OCI-LY7 (cell line): ENCODE measurements around the gene APOL1. TPM values are rescaled to one million over a fixed set of nuclear protein-coding genes. Genes with fewer than 3 reads are reported as not detected.

Experiments used
- BruUV-seq: library from RNA; stranded (reverse); fragments of 400-500 nt; replicated peaks from 2 replicates; lab custom pipeline; 2021; lab: Mats Ljungman, UMichigan
- CTCF ChIA-PET: fragments of 300-600 bp; sonication (Branson Sonifier 250); formaldehyde crosslinking; loops from one replicate; lab custom pipeline; 2022; ENCODE audit warnings: antibody characterized with exemption; ENCODE audit not compliant: unreplicated experiment; lab: Charles Lee
- POLR2A ChIA-PET: fragments of 300-600 bp; sonication (Branson Sonifier 250); formaldehyde crosslinking; loops from one replicate; lab custom pipeline; 2022; ENCODE audit warnings: antibody characterized with exemption; lab: Charles Lee
- DNase-seq: peaks from one replicate; pipeline ENCODE4 v3.0.0-alpha.2; 2015; ENCODE audit warnings: low spot score
- H2AFZ ChIP-seq: fragments of 200-600 bp; sonication (generic), shearing (Covaris generic); 2 replicates; pipeline ENCODE4 v1.6.1; 2014; ENCODE audit warnings: mild to moderate bottlenecking, antibody characterized with exemption, low read length, moderate library complexity
- H3K27ac ChIP-seq: fragments of 200-600 bp; sonication (generic); 2 replicates; pipeline ENCODE4 v1.5.1; 2014; ENCODE audit warnings: mixed run types, low read depth, mild to moderate bottlenecking, moderate library complexity, low read length, inconsistent platforms; ENCODE audit not compliant: poor library complexity, severe bottlenecking
- H3K36me3 ChIP-seq: fragments of 200-600 bp; sonication (generic); 2 replicates; pipeline ENCODE4 v1.6.1; 2014; ENCODE audit warnings: mild to moderate bottlenecking, antibody characterized with exemption, low read length, moderate library complexity, mixed read lengths; ENCODE audit not compliant: insufficient read depth
- H3K4me1 ChIP-seq: fragments of 200-600 bp; sonication (generic); 2 replicates; pipeline ENCODE4 v1.5.1; 2014; ENCODE audit warnings: mild to moderate bottlenecking, low read length; ENCODE audit not compliant: insufficient read depth, poor library complexity, severe bottlenecking
- H3K4me2 ChIP-seq: fragments of 200-600 bp; sonication (generic); 2 replicates; pipeline ENCODE4 v1.6.1; 2014; ENCODE audit warnings: mild to moderate bottlenecking, low read length
- H3K4me3 ChIP-seq: fragments of 200-600 bp; sonication (generic); 2 replicates; pipeline ENCODE4 v1.5.1; 2014; ENCODE audit warnings: mild to moderate bottlenecking, low read depth, low read length; ENCODE audit not compliant: poor library complexity, severe bottlenecking
- H3K79me2 ChIP-seq: fragments of 200-600 bp; sonication (generic); 2 replicates; pipeline ENCODE4 v1.6.1; 2016; ENCODE audit warnings: low read depth, mild to moderate bottlenecking, low read length, moderate library complexity, mixed read lengths; ENCODE audit not compliant: insufficient read depth
- H3K9me2 ChIP-seq: fragments of 200-600 bp; sonication (generic); 2 replicates; pipeline ENCODE4 v1.6.1; 2016; ENCODE audit warnings: mild to moderate bottlenecking, low read length, mixed read lengths; ENCODE audit not compliant: insufficient read depth
- H3K9me3 ChIP-seq: fragments of 200-600 bp; sonication (generic); 2 replicates; pipeline ENCODE4 v1.6.1; 2014; ENCODE audit warnings: mild to moderate bottlenecking, mixed run types, low read length, mixed read lengths
- H4K20me1 ChIP-seq: fragments of 200-600 bp; sonication (generic); 2 replicates; pipeline ENCODE4 v1.6.1; 2014; ENCODE audit warnings: mild to moderate bottlenecking, antibody characterized with exemption, low read length, moderate library complexity, mixed read lengths; ENCODE audit not compliant: insufficient read depth
- CTCF ChIP-seq: fragments of 200-600 bp; sonication (generic); conservative IDR thresholded peaks from 2 replicates; pipeline ENCODE4 v1.5.1; 2014; ENCODE audit warnings: mild to moderate bottlenecking, antibody characterized with exemption, low read length, moderate library complexity, mixed read lengths
- EZH2phosphoT487 ChIP-seq: fragments of 200-600 bp; sonication (generic); IDR thresholded peaks from 2 replicates; pipeline ENCODE4 v1.6.1; 2018; ENCODE audit warnings: low read depth, borderline replicate concordance, mild to moderate bottlenecking, mixed run types, antibody characterized with exemption, low read length, moderate library complexity, mixed read lengths
- intact Hi-C: fragments of 100-400 bp; cut with micrococcal nuclease; formaldehyde crosslinking; loops from one replicate; pipeline ENCODE4 v1.10.0; 2022; ENCODE audit not compliant: unreplicated experiment
- total RNA-seq, 2 experiments: library from RNA; depleted of rRNA in 1 of 2; stranded (reverse); fragments of >200 nt in 1 of 2; shearing (Covaris generic) in 1 of 2; gene quantifications; 2 replicates each; pipeline ENCODE4 v1.2.3, GENCODE V29; 2014 to 2022

APOL1 gene
- total RNA-seq, 2 experiments from 2014 or later, result 0.42 to 0.47 TPM

DNA sequence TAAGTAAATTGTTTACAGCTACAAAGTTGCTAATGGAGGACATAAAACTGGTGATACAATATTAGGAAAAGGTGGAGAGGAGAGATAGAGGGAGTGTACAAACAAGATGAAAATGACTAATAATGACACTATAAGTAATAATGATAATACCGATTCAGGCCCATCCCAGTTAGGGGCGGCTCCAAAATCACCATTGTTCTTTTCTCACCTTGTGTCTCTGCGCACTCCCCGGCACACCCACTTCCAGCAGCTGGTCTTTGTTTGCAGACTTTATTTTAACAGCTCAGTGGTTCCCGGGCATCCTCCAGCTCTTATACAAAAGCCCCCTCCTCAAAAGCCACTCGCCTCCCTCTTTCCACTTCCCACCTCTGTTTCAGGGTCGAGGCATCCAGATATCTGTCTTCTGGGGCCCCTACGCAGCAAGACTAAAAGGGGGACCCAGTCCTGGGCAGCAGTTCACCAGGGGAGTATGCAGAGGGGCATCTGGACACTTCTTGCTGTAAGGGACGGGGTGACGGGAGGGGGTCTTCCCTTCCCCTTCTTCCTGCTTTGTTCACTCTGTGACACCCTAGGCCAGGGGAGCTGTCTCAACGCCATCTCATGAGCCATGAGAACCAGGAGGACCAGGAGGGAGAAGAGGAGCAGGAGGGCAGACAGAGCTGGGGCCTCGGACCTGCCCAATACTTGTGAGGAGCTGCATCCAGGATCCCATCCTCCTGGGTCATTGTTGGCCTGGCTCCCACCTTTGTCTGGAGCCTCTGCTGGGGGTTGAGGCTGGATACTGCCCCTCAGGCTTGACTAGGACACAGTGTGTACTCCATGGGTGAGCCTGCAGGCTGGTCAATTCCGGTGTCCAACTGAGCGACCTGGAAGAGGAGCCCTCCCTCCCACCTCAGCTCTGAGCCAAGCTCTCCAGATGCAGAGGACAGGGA lies 16.3 kb upstream of the APOL1 start:
- Histone ChIP-seq H3K9me3 (no peaks in the 10 kb centered on the region), H3K79me2 (no peaks in the 10 kb centered on the region), H3K4me3 (no peak overlapping the region), H2AFZ (no peak overlapping the region), H3K9me2 (no peaks in the 10 kb centered on the region), H4K20me1 (no peaks in the 10 kb centered on the region), H3K36me3 (peaks cover 16% of the 10 kb centered on the region; the same call in 1 of the 2 replicates), H3K4me2 (no peak overlapping the region), H3K27ac (no peak overlapping the region), H3K4me1 (peaks cover 21% of the 10 kb centered on the region)
- ChIA-PET POLR2A (interaction anchor here (0.5 to 1.2 kb wide), 3 partner anchors 15 to 286 kb away, joined by 3 to 4 read pairs (median 3); no protein-coding TSS in a partner anchor), CTCF (interaction anchor here (0.6 kb wide), 1 partner anchor 245 kb away, joined by 4 read pairs; no protein-coding TSS in a partner anchor)
- intact Hi-C loops, result loop anchor here (5.0 kb wide), 1 partner anchor 74 kb away; the partner anchor contains the start of gene APOL3
- BruUV-seq, result no TSS peak
- TF ChIP-seq EZH2phosphoT487 (no peak), CTCF (no peak)
- no peak for DNase-seq

DNA sequence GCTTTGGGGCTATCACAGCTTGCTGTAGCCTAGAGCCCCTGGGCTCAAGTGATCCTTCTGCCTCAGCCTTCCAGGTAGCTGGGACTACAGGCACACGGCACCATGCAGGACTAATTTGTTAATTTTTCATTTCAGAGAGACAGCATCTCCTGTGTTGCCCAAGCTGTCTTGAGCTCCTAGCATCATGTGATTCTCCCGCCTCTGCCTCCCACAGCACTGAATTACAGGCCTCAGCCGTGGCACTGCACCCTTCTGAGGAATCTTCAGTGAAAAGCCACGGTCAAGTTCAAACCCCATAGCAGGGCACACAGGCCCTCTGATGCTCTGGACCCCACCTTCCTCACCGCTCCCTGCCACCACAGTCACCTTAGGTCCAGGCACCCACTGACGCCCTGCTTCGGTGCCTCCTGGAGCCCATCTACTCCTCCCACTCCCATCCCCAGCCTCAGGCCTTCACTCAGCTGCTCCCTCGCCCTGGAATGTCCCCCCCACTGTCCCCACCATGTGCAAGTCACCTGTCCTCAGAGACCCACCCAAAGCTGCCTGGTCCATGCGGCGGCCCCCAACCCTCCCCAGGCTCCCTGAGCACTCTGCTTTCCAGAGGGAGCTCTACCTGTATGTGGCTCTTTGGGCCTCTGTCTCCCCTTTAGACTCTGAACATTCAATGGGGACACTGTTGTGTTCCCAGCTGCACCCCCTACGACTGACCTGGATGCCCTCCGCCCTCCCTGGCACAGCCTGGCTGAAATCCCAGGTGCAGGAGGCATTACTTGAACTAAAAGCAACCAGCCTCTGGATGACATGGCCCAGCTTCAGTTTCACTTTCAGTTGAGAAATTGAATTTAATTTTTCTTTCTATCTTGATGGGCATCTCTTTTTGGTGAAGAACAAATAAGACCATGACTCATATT lies 15.2 kb upstream of the APOL1 start:
- TF ChIP-seq CTCF (no peak), EZH2phosphoT487 (no peak)
- Histone ChIP-seq H3K4me1 (peaks cover 21% of the 10 kb centered on the region), H3K4me3 (peak overlapping the region; percentile 76), H2AFZ (no peak overlapping the region), H3K79me2 (no peaks in the 10 kb centered on the region), H3K36me3 (peaks cover 16% of the 10 kb centered on the region; the same call in 1 of the 2 replicates), H3K4me2 (peak overlapping the region; percentile 79), H4K20me1 (no peaks in the 10 kb centered on the region), H3K27ac (no peak overlapping the region), H3K9me2 (no peaks in the 10 kb centered on the region), H3K9me3 (no peaks in the 10 kb centered on the region)
- intact Hi-C loops, result loop anchor here (5.0 kb wide), 1 partner anchor 75 kb away; the partner anchor contains the start of gene APOL3
- no TSS peak for BruUV-seq
- POLR2A ChIA-PET, result interaction anchor here (0.5 to 1.1 kb wide), 3 partner anchors 10 to 20 kb away, joined by 3 to 5 read pairs (median 3); partner anchors contain the start of gene APOL1
- DNase-seq, result peak; percentile 24
- CTCF ChIA-PET, result no interaction called here
